Loucy (cell line): ENCODE data around the gene RSPH10B.
A peak's percentile ranks its signal among the peaks of the same experiment; 100 is the strongest.
"Not testable (repeated sequence)": the region's sequence is repeated elsewhere in the genome, so short reads cannot be mapped to it uniquely, and the experiment has no call there.

ENCODE experiments used
- H2AFZ ChIP-seq: fragments of 200-600 bp; sonication (generic); 2 replicates; pipeline ENCODE4 v1.6.0; 2016; ENCODE audit warnings: antibody characterized with exemption, mild to moderate bottlenecking, low read length, moderate library complexity
- H3F3A ChIP-seq: fragments of 200-600 bp; 2 replicates; pipeline ENCODE4 v1.6.0; 2016; ENCODE audit warnings: antibody characterized with exemption, low read depth, mild to moderate bottlenecking
- H3K27me3 ChIP-seq: fragments of 200-600 bp; sonication (generic); 2 replicates; pipeline ENCODE4 v1.6.1; 2014; ENCODE audit warnings: low read length, mild to moderate bottlenecking; ENCODE audit not compliant: insufficient read depth, poor library complexity, severe bottlenecking
- H3K36me3 ChIP-seq: fragments of 200-600 bp; sonication (generic); 2 replicates; pipeline ENCODE4 v1.6.1; 2016; ENCODE audit warnings: low read length; ENCODE audit not compliant: insufficient read depth
- H3K4me1 ChIP-seq: fragments of 200-600 bp; sonication (generic); 2 replicates; pipeline ENCODE4 v1.5.1; 2014; ENCODE audit warnings: low read length, mild to moderate bottlenecking; ENCODE audit not compliant: insufficient read depth, poor library complexity, severe bottlenecking
- H3K4me2 ChIP-seq: fragments of 200-600 bp; sonication (generic); 2 replicates; pipeline ENCODE4 v1.6.0; 2014; ENCODE audit warnings: antibody characterized with exemption, low read length, low read depth, mild to moderate bottlenecking; ENCODE audit not compliant: poor library complexity, severe bottlenecking
- H3K4me3 ChIP-seq: fragments of 200-600 bp; sonication (generic); 2 replicates; pipeline ENCODE4 v1.5.1; 2014; ENCODE audit warnings: low read length, mild to moderate bottlenecking, mixed read lengths; ENCODE audit not compliant: poor library complexity, severe bottlenecking
- H3K79me2 ChIP-seq: fragments of 200-600 bp; sonication (generic); 2 replicates; pipeline ENCODE4 v1.6.1; 2014; ENCODE audit warnings: low read length; ENCODE audit not compliant: insufficient read depth
- H3K9ac ChIP-seq: fragments of 200-600 bp; sonication (generic); 2 replicates; pipeline ENCODE4 v1.6.0; 2014; ENCODE audit warnings: mild to moderate bottlenecking, low read depth, low read length, moderate library complexity; ENCODE audit not compliant: poor library complexity, severe bottlenecking
- H3K9me2 ChIP-seq: fragments of 200-600 bp; sonication (generic); replicated peaks from 2 replicates; pipeline ENCODE4 v1.6.1; 2016; ENCODE audit warnings: low read depth, low read length, mixed read lengths
- H3K9me3 ChIP-seq: fragments of 200-600 bp; sonication (generic); 2 replicates; pipeline ENCODE4 v1.6.1; 2014; ENCODE audit warnings: mild to moderate bottlenecking, antibody characterized with exemption, low read length, low read depth; ENCODE audit not compliant: insufficient read depth
- H4K20me1 ChIP-seq: fragments of 200-600 bp; sonication (generic); 2 replicates; pipeline ENCODE4 v1.6.0; 2014; ENCODE audit warnings: antibody characterized with exemption, low read length, mild to moderate bottlenecking; ENCODE audit not compliant: insufficient read depth, poor library complexity, severe bottlenecking
- EZH2phosphoT487 ChIP-seq: fragments of 200-600 bp; IDR thresholded peaks from 2 replicates; pipeline ENCODE4 v1.6.1; 2018; ENCODE audit warnings: antibody characterized with exemption, mild to moderate bottlenecking, moderate library complexity, borderline replicate concordance
- TF ChIP-seq, protein P1 (sequence below): fragments of 200-600 bp; sonication (generic); conservative IDR thresholded peaks from 2 replicates; pipeline ENCODE4 v1.5.1; 2014; ENCODE audit warnings: mild to moderate bottlenecking, antibody characterized with exemption, low read length

The RSPH10B gene

DNA sequence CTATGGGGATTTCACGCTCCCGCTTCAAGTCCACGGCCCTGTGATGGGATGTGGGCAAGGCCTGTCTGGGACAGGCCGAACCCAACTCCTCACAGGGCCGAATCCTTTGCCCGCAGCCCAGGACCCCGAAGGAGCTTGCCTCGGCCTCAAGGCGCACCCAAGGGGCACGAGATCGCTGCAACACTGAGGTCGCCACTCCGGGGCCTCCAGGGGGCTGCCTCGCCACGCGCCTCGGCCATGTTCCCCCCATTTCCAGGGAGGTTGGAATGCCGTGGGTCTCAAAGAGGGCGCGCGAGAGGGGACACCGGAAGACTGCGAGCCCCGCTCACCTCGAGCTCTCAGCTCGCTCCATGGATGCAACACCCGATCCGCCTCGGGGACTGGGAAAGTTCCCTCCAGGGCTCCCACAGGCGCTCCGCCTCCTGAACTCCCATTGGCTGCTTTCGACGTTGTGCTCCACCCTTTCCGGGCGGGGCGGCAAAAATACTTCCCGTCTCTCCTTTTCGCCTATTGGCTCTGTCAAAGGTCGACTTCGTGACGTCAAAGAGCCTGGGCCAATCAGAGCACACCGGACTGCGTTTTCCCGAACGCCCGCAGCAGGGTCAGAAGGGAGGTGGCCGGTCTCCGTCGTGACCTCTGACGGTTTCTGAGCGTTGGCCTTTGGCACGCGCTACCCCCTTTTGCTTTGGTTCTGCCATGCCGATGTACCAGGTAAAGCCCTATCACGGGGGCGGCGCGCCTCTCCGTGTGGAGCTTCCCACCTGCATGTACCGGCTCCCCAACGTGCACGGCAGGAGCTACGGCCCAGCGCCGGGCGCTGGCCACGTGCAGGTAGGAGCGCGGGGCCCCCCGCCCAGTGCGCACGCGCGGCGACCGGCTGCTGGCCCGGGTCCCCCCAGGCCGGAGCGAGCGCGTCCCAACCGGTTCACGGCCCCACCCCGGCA, 38.5 kb upstream of the RSPH10B start, which contains the start of the genes AIMP2 and PMS2:
AIMP2 (plus strand) TSS at position 605 of the 944 bp plus-strand sequence; CDS start at position 697, 92 bp downstream.
PMS2 (minus strand) TSS at position 382 of the 944 bp plus-strand sequence; CDS start at position 352, 30 bp downstream.
- Histone ChIP-seq H3K79me2 (peaks cover 52% of the 10 kb centered on the region), H3K4me3 (peak within 1 kb of the TSS; percentile 91), H3K9ac (peak within 1 kb of the TSS; percentile 90), H2AFZ (peak within 1 kb of the TSS; percentile 91), H3K4me2 (peak within 1 kb of the TSS; percentile 91), H3K27me3 (no peaks in the 10 kb centered on the region), H3K9me2 (no peaks in the 10 kb centered on the region), H3K9me3 (no peaks in the 10 kb centered on the region), H4K20me1 (no peaks in the 10 kb centered on the region), H3K36me3 (no peaks in the 10 kb centered on the region), H3K4me1 (peaks cover 15% of the 10 kb centered on the region), H3F3A (no peaks in the 10 kb centered on the region)
- no peak for TF ChIP-seq EZH2phosphoT487
- TF ChIP-seq, protein P1, sequence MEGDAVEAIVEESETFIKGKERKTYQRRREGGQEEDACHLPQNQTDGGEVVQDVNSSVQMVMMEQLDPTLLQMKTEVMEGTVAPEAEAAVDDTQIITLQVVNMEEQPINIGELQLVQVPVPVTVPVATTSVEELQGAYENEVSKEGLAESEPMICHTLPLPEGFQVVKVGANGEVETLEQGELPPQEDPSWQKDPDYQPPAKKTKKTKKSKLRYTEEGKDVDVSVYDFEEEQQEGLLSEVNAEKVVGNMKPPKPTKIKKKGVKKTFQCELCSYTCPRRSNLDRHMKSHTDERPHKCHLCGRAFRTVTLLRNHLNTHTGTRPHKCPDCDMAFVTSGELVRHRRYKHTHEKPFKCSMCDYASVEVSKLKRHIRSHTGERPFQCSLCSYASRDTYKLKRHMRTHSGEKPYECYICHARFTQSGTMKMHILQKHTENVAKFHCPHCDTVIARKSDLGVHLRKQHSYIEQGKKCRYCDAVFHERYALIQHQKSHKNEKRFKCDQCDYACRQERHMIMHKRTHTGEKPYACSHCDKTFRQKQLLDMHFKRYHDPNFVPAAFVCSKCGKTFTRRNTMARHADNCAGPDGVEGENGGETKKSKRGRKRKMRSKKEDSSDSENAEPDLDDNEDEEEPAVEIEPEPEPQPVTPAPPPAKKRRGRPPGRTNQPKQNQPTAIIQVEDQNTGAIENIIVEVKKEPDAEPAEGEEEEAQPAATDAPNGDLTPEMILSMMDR, result peak; percentile 31

DNA sequence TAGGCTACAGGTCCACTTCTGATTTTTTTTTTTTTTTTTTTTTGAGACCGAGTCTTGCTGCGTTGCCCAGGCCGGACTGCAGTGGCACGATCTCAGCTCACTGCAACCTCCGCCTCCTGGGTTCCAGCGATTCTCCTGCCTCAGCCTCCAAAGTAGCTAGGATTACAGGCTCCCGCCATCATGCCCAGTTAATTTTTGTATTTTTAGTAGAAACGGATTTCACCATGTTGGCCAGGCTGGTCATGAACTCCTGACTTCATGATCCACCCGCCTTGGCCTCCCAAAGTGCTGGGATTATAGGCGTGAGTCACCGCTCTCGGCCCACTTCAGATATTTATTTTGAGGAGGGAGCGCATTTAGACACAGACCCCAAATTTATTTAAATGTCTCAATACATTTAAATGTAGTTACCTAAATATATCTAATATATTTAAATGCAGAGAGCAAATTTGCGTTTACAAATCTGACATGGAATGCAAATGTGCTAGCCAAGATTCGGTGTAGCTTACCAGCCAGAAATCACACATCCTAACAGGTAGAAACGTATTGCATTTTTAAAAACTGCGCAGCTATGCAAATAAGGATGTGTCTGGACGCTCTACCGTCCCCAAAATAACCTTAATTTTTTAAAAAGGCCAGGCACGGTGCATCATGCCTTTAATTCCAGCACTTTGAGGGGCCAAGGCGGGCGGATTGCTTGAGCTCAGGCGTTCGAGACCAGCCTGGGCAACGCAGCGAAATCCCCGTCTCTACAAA, 37.5 kb upstream of the RSPH10B start:
- not testable (repeated sequence) for H4K20me1 ChIP-seq

DNA sequence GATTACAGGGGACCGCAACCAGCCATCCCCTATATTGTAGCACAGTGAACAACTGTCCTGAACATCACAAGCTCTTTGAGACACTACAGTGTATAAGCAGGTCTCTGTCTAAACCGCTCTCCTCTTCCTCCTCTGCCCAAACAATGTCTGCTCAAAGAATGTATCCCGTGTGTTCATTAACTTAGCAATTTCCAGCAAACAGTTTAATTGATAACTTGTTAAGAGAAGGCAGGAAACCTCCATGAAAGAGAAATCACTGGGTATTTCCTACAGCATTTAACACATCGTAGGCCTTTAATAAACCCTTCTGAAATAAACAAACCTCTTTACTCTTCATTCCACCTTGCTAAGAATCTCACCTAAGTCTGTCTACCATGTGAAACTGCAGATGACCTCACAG, 36.9 kb upstream of the RSPH10B start:
- TF ChIP-seq EZH2phosphoT487, result no peak
- TF ChIP-seq, protein P1, result no peak
- H3K9me2 ChIP-seq, result no peaks in the 10 kb centered on the region
- no peak overlapping the region for H2AFZ ChIP-seq
- H3K4me2 ChIP-seq, result peak overlapping the region; percentile 82
- peaks cover 47% of the 10 kb centered on the region for H3K79me2 ChIP-seq
- no peaks in the 10 kb centered on the region for H3K9me3 ChIP-seq
- no peaks in the 10 kb centered on the region for H3K27me3 ChIP-seq
- H4K20me1 ChIP-seq, result no peaks in the 10 kb centered on the region
- H3F3A ChIP-seq, result no peaks in the 10 kb centered on the region
- no peaks in the 10 kb centered on the region for H3K36me3 ChIP-seq
- H3K4me3 ChIP-seq, result peak overlapping the region; percentile 91
- H3K9ac ChIP-seq, result peak overlapping the region; percentile 90
- H3K4me1 ChIP-seq, result peaks cover 15% of the 10 kb centered on the region

More for the DNA sequence above, 37.5 kb upstream of the RSPH10B start:
- not testable (repeated sequence) for H3K9me2 ChIP-seq, H3F3A ChIP-seq, H3K9me3 ChIP-seq, H2AFZ ChIP-seq, H3K36me3 ChIP-seq, H3K27me3 ChIP-seq
- Histone ChIP-seq H3K4me3 (peak overlapping the region; percentile 91), H3K4me1 (peaks cover 15% of the 10 kb centered on the region), H3K9ac (peak overlapping the region; percentile 90), H3K4me2 (peak overlapping the region; percentile 82), H3K79me2 (peaks cover 49% of the 10 kb centered on the region)
